Skin epidermis (tissue), 12 donors: ENCODE results near the gene TECR.
"Not testable (repeated sequence)": the region's sequence is repeated elsewhere in the genome, so short reads cannot be mapped to it uniquely, and the experiment has no call there.

Experiments
- H3K27ac ChIP-seq, 21 experiments: fragments of 200-600 bp; sonication (generic) in 11 of 21; one replicate each; pipeline ENCODE4 v1.5.0; 2020; ENCODE audit warnings: mild to moderate bottlenecking in 3 of 21, inconsistent platforms in 2 of 21, moderate library complexity in 2 of 21
- H3K4me3 ChIP-seq, 7 experiments: fragments of 200-600 bp; sonication (generic) in 2 of 7; one replicate each; pipeline ENCODE4 v1.5.0; 2020; ENCODE audit warnings: inconsistent platforms in 2 of 7, mild to moderate bottlenecking in 2 of 7, moderate library complexity in 1 of 7

Gene TECR

GRCh38 chr19:14554382-14554812 lies 25.0 kb downstream of the TECR start:
- Histone ChIP-seq H3K4me3 (no peak overlapping the region), H3K27ac (peak overlapping the region in 19 of 21 experiments; percentile 7 to 82 (median 71))

GRCh38 chr19:14555918-14556661 lies 26.7 kb downstream of the TECR start:
- H3K4me3 ChIP-seq, result no peak overlapping the region
- H3K27ac ChIP-seq, result peak overlapping the region in 10 of 21 experiments; percentile 0 to 79 (median 47)

- peak overlapping the region in 9 of 21 experiments; percentile 0 to 79 (median 47) for H3K27ac ChIP-seq
- H3K4me3 ChIP-seq, result no peak overlapping the region
Observed at GRCh38 chr19:14556662-14557188, 27.3 kb downstream of the TECR start.

- H3K27ac ChIP-seq, result peak overlapping the region in 6 of 21 experiments; percentile 3 to 44 (median 15)
- no peak overlapping the region for H3K4me3 ChIP-seq
Observed at GRCh38 chr19:14558370-14559066, 29.1 kb downstream of the TECR start.

GRCh38 chr19:14559916-14560775 lies 30.8 kb downstream of the TECR start:
- no peak overlapping the region for H3K4me3 ChIP-seq
- peak overlapping the region in 15 of 21 experiments; percentile 2 to 80 (median 71) for H3K27ac ChIP-seq

- H3K4me3 ChIP-seq, result no peak overlapping the region
- peak overlapping the region in 16 of 21 experiments; percentile 14 to 80 (median 71) for H3K27ac ChIP-seq
Observed at GRCh38 chr19:14560776-14561108, 31.3 kb downstream of the TECR start.

- H3K27ac ChIP-seq, result peak overlapping the region in 18 of 21 experiments; percentile 7 to 80 (median 70)
Observed at GRCh38 chr19:14561249-14561648, 31.9 kb downstream of the TECR start.

GRCh38 chr19:14561847-14562351 lies 32.5 kb downstream of the TECR start:
- H3K4me3 ChIP-seq, result no peak overlapping the region
- peak overlapping the region in 19 of 21 experiments; percentile 9 to 80 (median 69) for H3K27ac ChIP-seq

More at GRCh38 chr19:14561249-14561648, 31.9 kb downstream of the TECR start:
- no peak overlapping the region for H3K4me3 ChIP-seq

- H3K4me3 ChIP-seq, result no peak overlapping the region
- H3K27ac ChIP-seq, result peak overlapping the region in 15 of 21 experiments; percentile 9 to 80 (median 71)
Observed at GRCh38 chr19:14562660-14563589, 33.5 kb downstream of the TECR start.

- Histone ChIP-seq H3K27ac (peak overlapping the region in 8 of 21 experiments; percentile 7 to 80 (median 52)), H3K4me3 (no peak overlapping the region)
Observed at GRCh38 chr19:14563590-14563926, 34.2 kb downstream of the TECR start.

GRCh38 chr19:14563989-14564651 lies 34.7 kb downstream of the TECR start:
- H3K4me3 ChIP-seq, result no peak overlapping the region
- peak overlapping the region in 6 of 21 experiments; percentile 7 to 77 (median 52) for H3K27ac ChIP-seq

- H3K4me3 ChIP-seq, result not testable (repeated sequence)
- H3K27ac ChIP-seq, result peak overlapping the region in 7 of 21 experiments; percentile 7 to 65 (median 45)
Observed at GRCh38 chr19:14564652-14565297, 35.4 kb downstream of the TECR start.

GRCh38 chr19:14565298-14565679 lies 35.9 kb downstream of the TECR start:
- peak overlapping the region in 4 of 21 experiments; percentile 7 to 65 (median 42) for H3K27ac ChIP-seq

GRCh38 chr19:14565765-14566711 lies 36.6 kb downstream of the TECR start:
- Histone ChIP-seq H3K4me3 (no peak overlapping the region), H3K27ac (peak overlapping the region in 1 of 21 experiments; percentile 18)

More at GRCh38 chr19:14565298-14565679, 35.9 kb downstream of the TECR start:
- H3K4me3 ChIP-seq, result no peak overlapping the region

GRCh38 chr19:14566712-14567077 lies 37.3 kb downstream of the TECR start:
- Histone ChIP-seq H3K27ac (no peak overlapping the region), H3K4me3 (no peak overlapping the region)

GRCh38 chr19:14567079-14567478 lies 37.7 kb downstream of the TECR start:
- no peak overlapping the region for H3K4me3 ChIP-seq
- no peak overlapping the region for H3K27ac ChIP-seq
